Measurements from ENCODE around the gene WT1. TPM values are rescaled to one million over a fixed set of nuclear protein-coding genes. Genes with fewer than 3 reads are reported as not detected.

WT1 gene
- total RNA-seq, 4 donors from 2014 or later, result not detected

DNA sequence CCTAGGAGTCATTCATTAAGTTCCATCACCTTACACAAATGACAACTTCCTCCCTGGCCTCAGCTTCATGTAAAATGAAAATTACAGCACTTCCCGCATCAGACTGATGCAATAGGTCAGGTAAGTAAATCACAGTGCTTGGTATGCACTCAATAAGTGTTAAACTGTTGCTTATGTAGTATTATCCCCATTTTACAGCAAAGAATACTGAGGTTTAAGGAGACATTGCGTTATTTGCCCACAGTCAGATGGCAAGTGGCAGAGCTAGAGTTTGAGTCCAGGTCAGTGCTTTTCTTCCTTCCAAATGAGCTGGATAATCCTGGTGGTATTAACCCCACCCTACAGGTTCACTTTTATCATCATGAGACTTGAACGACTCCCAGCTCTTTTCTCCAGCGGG, 29.7 kb downstream of the WT1 start:
- ATAC-seq, result no peak
- H3K36me3 ChIP-seq, result no peaks in the 10 kb centered on the region
- intact Hi-C loops (cut with DNase I; ENCODE audit: low total_unique reads), result no loop called here
- in situ Hi-C loops (cut with MboI; ENCODE audit: low sequenced_read_pairs in 4 of 4), result no loop called here
- H3K9me3 ChIP-seq, result no peaks in the 10 kb centered on the region
- H3K4me1 ChIP-seq, result no peaks in the 10 kb centered on the region
- no peaks in the 10 kb centered on the region for H3K27me3 ChIP-seq
- TF ChIP-seq POLR2A (IDR thresholded peaks at IDR 0.05), result no peak
- TF ChIP-seq, protein P1, sequence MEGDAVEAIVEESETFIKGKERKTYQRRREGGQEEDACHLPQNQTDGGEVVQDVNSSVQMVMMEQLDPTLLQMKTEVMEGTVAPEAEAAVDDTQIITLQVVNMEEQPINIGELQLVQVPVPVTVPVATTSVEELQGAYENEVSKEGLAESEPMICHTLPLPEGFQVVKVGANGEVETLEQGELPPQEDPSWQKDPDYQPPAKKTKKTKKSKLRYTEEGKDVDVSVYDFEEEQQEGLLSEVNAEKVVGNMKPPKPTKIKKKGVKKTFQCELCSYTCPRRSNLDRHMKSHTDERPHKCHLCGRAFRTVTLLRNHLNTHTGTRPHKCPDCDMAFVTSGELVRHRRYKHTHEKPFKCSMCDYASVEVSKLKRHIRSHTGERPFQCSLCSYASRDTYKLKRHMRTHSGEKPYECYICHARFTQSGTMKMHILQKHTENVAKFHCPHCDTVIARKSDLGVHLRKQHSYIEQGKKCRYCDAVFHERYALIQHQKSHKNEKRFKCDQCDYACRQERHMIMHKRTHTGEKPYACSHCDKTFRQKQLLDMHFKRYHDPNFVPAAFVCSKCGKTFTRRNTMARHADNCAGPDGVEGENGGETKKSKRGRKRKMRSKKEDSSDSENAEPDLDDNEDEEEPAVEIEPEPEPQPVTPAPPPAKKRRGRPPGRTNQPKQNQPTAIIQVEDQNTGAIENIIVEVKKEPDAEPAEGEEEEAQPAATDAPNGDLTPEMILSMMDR (IDR thresholded peaks at IDR 0.05 in 4 of 5, conservative IDR thresholded peaks at IDR 0.05 in 1 of 5), result no peak
- DNase-seq, result no peak
- H3K27ac ChIP-seq, result no peak overlapping the region
- no peak overlapping the region for H3K4me3 ChIP-seq

DNA sequence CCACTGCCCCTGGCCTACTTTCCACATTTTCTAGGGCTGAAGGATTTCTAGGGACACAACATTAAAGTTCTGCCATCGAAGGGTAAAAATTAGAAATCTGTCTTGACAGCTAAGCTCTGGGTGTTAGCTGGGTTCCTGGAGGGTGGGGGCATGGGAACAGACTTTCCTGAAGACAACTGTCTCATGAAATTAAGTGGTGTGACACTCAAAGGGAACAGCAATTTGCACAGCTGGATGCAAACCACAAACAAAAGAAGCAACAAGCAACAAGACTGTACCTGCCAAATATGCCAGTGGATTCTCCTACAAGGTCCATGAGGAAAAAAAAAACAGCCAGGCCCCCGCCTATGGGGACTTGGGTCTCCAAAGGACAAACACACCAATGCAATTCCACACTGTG, 32.5 kb downstream of the WT1 start:
- Histone ChIP-seq H3K4me3 (no peak overlapping the region), H3K9me3 (no peaks in the 10 kb centered on the region), H3K4me1 (no peaks in the 10 kb centered on the region), H3K27ac (no peak overlapping the region), H3K36me3 (no peaks in the 10 kb centered on the region), H3K27me3 (no peaks in the 10 kb centered on the region)
- TF ChIP-seq, protein P1 (IDR thresholded peaks at IDR 0.05 in 4 of 5, conservative IDR thresholded peaks at IDR 0.05 in 1 of 5), result no peak
- TF ChIP-seq POLR2A (IDR thresholded peaks at IDR 0.05), result no peak
- DNase-seq, result no peak
- ATAC-seq, result no peak
- intact Hi-C loops (cut with DNase I; ENCODE audit: low total_unique reads) (no loop called here), in situ Hi-C loops (cut with MboI; ENCODE audit: low sequenced_read_pairs in 4 of 4) (no loop called here)

DNA sequence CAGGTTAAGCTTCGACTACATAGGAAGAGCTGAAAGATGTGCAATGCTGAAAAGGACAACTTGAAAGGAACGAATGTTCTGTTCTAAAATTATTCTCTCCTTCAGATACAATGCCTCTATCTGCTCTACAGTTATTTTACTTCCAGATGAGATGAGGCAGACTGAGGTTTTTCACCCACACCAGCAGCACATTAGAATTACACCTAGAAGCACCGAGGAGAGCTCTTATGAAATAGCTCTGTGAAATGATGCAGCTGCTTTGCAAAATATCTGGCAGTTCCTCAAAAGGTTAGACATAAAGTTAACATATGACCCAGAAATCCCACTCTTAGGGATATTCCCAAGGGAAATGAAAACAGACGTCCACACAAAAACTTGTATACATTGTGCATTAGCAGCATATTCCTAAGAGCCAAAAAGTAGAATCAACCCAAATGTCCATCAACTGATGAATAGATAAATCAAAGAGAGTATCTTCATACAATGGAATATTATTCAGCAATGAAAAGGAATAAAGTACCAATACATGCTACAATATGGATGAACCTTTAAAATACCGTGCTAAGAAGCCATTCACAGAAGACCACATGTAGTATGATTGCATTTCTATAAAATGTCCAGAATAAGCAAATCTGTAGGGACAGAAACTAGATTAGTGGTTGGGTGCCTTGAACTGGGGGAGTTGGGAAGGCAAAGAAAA, 34.5 kb downstream of the WT1 start:
- Histone ChIP-seq H3K4me1 (no peaks in the 10 kb centered on the region), H3K27ac (no peak overlapping the region), H3K36me3 (no peaks in the 10 kb centered on the region), H3K4me3 (no peak overlapping the region), H3K27me3 (no peaks in the 10 kb centered on the region), H3K9me3 (no peaks in the 10 kb centered on the region)
- in situ Hi-C loops (cut with MboI; ENCODE audit: low sequenced_read_pairs in 4 of 4) (no loop called here), intact Hi-C loops (cut with DNase I; ENCODE audit: low total_unique reads) (no loop called here)
- no peak for DNase-seq
- no peak for TF ChIP-seq POLR2A (IDR thresholded peaks at IDR 0.05)
- TF ChIP-seq, protein P1 (IDR thresholded peaks at IDR 0.05 in 4 of 5, conservative IDR thresholded peaks at IDR 0.05 in 1 of 5), result no peak
- ATAC-seq, result no peak

DNA sequence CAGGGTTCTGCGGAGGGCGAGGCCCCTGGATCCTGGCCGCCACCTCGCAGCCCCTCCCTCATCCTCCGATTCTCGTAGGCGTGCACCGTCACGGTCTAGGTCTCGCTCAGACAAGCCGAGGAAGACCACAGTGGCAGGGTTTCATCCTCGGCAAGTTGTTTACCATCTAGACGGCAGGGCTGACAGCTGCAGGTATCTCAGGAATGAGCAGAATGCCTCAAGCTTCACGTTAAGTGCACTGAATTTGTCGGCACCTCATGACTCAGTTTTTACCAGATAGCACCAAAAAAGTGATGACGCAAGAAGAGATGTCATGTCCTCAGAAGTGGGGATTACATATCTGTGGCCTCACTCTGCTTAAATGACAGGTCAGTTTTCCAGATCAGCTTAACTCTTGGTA, 35.1 kb downstream of the WT1 start:
- Histone ChIP-seq H3K9me3 (no peaks in the 10 kb centered on the region), H3K27me3 (no peaks in the 10 kb centered on the region), H3K4me1 (no peaks in the 10 kb centered on the region), H3K27ac (no peak overlapping the region), H3K4me3 (no peak overlapping the region), H3K36me3 (no peaks in the 10 kb centered on the region)
- ATAC-seq (no peak), DNase-seq (no peak)
- intact Hi-C loops (cut with DNase I; ENCODE audit: low total_unique reads), result no loop called here
- in situ Hi-C loops (cut with MboI; ENCODE audit: low sequenced_read_pairs in 4 of 4), result no loop called here
- TF ChIP-seq, protein P1 (IDR thresholded peaks at IDR 0.05 in 4 of 5, conservative IDR thresholded peaks at IDR 0.05 in 1 of 5), result no peak
- TF ChIP-seq POLR2A (IDR thresholded peaks at IDR 0.05), result no peak

DNA sequence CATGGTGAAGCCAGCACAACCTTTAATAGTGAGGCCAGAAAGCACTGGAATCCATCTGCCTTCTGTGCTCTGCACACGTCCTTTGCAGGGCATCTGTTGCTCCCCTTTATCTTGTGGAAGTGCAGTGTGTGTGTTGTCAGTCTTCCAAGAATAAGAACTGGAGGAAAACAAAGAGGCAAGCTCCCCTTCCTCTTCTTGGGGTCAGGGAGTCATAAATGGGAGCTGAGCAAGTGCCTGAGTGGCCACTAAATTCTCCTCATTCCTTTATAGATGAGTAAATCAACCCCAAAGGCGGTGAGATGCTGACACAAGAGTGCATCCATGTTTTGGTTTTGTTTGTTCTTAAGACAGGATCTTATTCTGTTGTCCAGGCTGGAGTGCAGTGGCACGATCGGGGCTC, 38.3 kb downstream of the WT1 start:
- in situ Hi-C loops (cut with MboI; ENCODE audit: low sequenced_read_pairs in 4 of 4), result no loop called here
- DNase-seq (no peak), ATAC-seq (no peak)
- intact Hi-C loops (cut with DNase I; ENCODE audit: low total_unique reads), result no loop called here
- Histone ChIP-seq H3K36me3 (no peaks in the 10 kb centered on the region), H3K27me3 (no peaks in the 10 kb centered on the region), H3K4me3 (no peak overlapping the region), H3K9me3 (no peaks in the 10 kb centered on the region), H3K4me1 (no peaks in the 10 kb centered on the region), H3K27ac (no peak overlapping the region)
- TF ChIP-seq POLR2A (IDR thresholded peaks at IDR 0.05), result no peak
- TF ChIP-seq, protein P1 (IDR thresholded peaks at IDR 0.05 in 4 of 5, conservative IDR thresholded peaks at IDR 0.05 in 1 of 5), result no peak

Measured in gastrocnemius medialis (tissue), 4 donors.